ENCODE results near the gene CACHD1. TPM values are rescaled to one million over a fixed set of nuclear protein-coding genes. Genes with fewer than 3 reads are reported as not detected.

CACHD1 gene
- total RNA-seq, 1 experiment from 2014 or later = 29.9 TPM

DNA sequence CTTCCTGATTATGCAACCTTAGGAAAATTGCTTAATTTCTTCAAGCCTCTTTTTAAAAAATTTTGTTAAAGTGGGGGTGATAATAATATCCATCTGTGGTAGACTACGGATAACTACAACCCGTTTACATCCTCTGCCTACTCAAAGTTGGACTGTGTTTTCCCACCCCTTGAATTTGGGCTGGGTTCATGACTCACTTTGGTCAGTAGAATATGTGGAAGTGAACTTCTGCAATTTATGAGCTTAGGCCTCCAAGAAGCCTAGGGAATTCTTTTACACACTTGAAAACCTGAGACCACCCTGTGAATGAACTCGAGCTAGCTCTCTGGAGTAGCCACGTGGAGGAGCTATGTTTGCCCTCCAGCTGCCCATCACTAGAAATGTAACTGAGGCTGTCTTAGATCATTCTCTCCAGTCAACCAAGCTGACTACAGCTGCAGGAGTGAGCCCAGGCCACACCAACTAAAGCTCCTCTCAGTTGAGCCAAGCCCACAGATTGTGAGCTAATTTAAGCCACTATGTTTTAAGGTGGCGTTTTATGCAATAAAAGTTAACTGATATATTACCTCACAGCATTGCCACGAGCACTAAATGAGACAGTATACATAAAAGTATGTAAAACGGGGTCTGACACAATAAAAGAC is 29.6 kb upstream of the CACHD1 start:
- no TSS peak for BruUV-seq (replicated peaks)
- H3K4me3 ChIP-seq (ENCODE audit: low read depth in 2 of 2, low read length in 2 of 2) = no peak overlapping the region
- H3K36me3 ChIP-seq (ENCODE audit: control insufficient read depth, insufficient read depth, low read length) = no peaks in the 10 kb centered on the region
- DNase-seq (ENCODE audit: low read depth, low spot score) (no peak), ATAC-seq (no peak)
- ChIA-PET CTCF (interaction anchor here (0.6 kb wide), 1 partner anchor 9 kb away, joined by 15 read pairs; no protein-coding TSS in a partner anchor), POLR2A (no interaction called here)
- no peak for TF ChIP-seq SIN3A (IDR thresholded peaks at IDR 0.05; ENCODE audit: borderline replicate concordance, insufficient read depth, low read depth, low read length)
- TF ChIP-seq, protein P1, sequence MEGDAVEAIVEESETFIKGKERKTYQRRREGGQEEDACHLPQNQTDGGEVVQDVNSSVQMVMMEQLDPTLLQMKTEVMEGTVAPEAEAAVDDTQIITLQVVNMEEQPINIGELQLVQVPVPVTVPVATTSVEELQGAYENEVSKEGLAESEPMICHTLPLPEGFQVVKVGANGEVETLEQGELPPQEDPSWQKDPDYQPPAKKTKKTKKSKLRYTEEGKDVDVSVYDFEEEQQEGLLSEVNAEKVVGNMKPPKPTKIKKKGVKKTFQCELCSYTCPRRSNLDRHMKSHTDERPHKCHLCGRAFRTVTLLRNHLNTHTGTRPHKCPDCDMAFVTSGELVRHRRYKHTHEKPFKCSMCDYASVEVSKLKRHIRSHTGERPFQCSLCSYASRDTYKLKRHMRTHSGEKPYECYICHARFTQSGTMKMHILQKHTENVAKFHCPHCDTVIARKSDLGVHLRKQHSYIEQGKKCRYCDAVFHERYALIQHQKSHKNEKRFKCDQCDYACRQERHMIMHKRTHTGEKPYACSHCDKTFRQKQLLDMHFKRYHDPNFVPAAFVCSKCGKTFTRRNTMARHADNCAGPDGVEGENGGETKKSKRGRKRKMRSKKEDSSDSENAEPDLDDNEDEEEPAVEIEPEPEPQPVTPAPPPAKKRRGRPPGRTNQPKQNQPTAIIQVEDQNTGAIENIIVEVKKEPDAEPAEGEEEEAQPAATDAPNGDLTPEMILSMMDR (IDR thresholded peaks at IDR 0.05) = no peak
- no peak for TF ChIP-seq POLR2AphosphoS5 (IDR thresholded peaks at IDR 0.05; ENCODE audit: low read depth, low read length)
- no peak for TF ChIP-seq TCF7L2 (IDR thresholded peaks at IDR 0.05; ENCODE audit: low read depth, low read length)
- TF ChIP-seq, protein P2, sequence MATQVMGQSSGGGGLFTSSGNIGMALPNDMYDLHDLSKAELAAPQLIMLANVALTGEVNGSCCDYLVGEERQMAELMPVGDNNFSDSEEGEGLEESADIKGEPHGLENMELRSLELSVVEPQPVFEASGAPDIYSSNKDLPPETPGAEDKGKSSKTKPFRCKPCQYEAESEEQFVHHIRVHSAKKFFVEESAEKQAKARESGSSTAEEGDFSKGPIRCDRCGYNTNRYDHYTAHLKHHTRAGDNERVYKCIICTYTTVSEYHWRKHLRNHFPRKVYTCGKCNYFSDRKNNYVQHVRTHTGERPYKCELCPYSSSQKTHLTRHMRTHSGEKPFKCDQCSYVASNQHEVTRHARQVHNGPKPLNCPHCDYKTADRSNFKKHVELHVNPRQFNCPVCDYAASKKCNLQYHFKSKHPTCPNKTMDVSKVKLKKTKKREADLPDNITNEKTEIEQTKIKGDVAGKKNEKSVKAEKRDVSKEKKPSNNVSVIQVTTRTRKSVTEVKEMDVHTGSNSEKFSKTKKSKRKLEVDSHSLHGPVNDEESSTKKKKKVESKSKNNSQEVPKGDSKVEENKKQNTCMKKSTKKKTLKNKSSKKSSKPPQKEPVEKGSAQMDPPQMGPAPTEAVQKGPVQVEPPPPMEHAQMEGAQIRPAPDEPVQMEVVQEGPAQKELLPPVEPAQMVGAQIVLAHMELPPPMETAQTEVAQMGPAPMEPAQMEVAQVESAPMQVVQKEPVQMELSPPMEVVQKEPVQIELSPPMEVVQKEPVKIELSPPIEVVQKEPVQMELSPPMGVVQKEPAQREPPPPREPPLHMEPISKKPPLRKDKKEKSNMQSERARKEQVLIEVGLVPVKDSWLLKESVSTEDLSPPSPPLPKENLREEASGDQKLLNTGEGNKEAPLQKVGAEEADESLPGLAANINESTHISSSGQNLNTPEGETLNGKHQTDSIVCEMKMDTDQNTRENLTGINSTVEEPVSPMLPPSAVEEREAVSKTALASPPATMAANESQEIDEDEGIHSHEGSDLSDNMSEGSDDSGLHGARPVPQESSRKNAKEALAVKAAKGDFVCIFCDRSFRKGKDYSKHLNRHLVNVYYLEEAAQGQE (IDR thresholded peaks at IDR 0.05; ENCODE audit: insufficient read depth in 1 of 2, low read depth in 2 of 2, low read length in 1 of 2) = no peak
- no peaks in the 10 kb centered on the region for H3K27me3 ChIP-seq (ENCODE audit: control insufficient read depth, insufficient read depth, low read length)
- no peaks in the 10 kb centered on the region for H3K4me1 ChIP-seq (ENCODE audit: control insufficient read depth, insufficient read depth, low read length)
- no peak overlapping the region for H3K27ac ChIP-seq (ENCODE audit: low read length)
- no peaks in the 10 kb centered on the region for H3K9me3 ChIP-seq (ENCODE audit: control insufficient read depth, insufficient read depth, low read depth, low read length)
- intact Hi-C loops (cut with micrococcal nuclease; ENCODE audit: unreplicated experiment) (no loop called here), in situ Hi-C loops (cut with HindIII; ENCODE audit: low pct_unique_long_range_greater_than_20kb, low sequenced_read_pairs) (no loop called here)

- no peaks in the 10 kb centered on the region for H3K36me3 ChIP-seq (ENCODE audit: control insufficient read depth, insufficient read depth, low read length)
- POLR2A ChIA-PET = no interaction called here
- CTCF ChIA-PET = no interaction called here
- no peak overlapping the region for H3K27ac ChIP-seq (ENCODE audit: low read length)
- TF ChIP-seq TCF7L2 (IDR thresholded peaks at IDR 0.05; ENCODE audit: low read depth, low read length) = no peak
- TF ChIP-seq POLR2AphosphoS5 (IDR thresholded peaks at IDR 0.05; ENCODE audit: low read depth, low read length) = no peak
- TF ChIP-seq, protein P1 (IDR thresholded peaks at IDR 0.05) = no peak
- TF ChIP-seq, protein P2 (IDR thresholded peaks at IDR 0.05; ENCODE audit: insufficient read depth in 1 of 2, low read depth in 2 of 2, low read length in 1 of 2) = no peak
- no TSS peak for BruUV-seq (replicated peaks)
- in situ Hi-C loops (cut with HindIII; ENCODE audit: low pct_unique_long_range_greater_than_20kb, low sequenced_read_pairs) (no loop called here), intact Hi-C loops (cut with micrococcal nuclease; ENCODE audit: unreplicated experiment) (no loop called here)
- no peaks in the 10 kb centered on the region for H3K4me1 ChIP-seq (ENCODE audit: control insufficient read depth, insufficient read depth, low read length)
- no peak for DNase-seq (ENCODE audit: low read depth, low spot score)
- no peak for ATAC-seq
- H3K9me3 ChIP-seq (ENCODE audit: control insufficient read depth, insufficient read depth, low read depth, low read length) = no peaks in the 10 kb centered on the region
- H3K27me3 ChIP-seq (ENCODE audit: control insufficient read depth, insufficient read depth, low read length) = no peaks in the 10 kb centered on the region
- H3K4me3 ChIP-seq (ENCODE audit: low read depth in 2 of 2, low read length in 2 of 2) = no peak overlapping the region
Observed at GRCh38 chr1:64451440-64451839, 18.5 kb upstream of the CACHD1 start.
